Measurements from ENCODE around the gene MGLL.

MGLL gene

DNA sequence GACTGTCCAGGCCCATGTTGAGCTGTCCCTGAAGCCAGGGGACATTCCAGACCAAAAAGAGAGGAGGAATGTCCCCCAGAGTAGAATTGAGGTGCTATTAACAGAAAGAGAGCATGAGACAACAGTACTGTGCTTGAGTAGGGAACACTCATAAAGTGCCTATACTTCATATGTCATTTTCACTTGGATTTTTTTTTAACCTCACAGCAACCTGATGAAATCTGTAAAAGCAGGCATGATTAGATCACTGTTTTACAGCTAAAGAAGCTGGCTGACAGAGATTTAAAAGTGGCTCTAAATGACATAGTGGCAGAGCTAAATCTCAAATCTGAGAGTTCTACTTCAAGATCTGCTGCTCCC is 174.5 kb downstream of the MGLL start:
- no peak for DNase-seq

DNA sequence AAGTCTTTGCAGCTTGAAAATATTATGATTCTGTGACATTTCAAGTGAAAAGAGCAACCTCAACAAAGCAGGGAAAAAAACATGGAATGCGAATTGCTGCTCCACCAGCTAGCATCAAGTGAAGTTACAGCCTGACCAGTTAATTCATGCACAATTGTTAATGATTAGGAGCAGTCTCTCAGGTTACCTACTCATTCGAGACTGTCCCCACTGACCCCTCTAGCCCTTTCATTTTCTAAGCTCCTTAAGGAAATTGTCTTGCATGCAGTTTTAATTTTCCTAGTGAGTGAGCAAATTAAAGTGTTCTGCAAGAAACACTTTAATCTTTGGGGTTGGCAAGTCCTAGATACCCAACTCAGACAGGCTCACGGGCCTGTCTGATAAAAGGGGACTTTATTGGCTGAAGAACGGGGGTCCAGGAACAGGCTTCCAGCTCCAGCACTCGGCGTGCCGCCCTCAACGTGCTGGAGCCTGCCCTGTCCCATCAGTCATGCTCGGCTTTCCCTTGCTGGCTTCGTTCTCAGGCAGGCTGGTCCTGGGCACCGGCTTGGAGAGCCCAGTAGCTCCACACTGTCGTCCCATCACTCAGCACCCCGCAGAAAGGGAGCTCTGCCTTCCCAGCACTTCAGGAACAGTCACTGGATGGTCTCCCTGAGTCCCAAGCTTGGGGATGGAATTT is 175.0 kb downstream of the MGLL start:
- no peak for DNase-seq

- DNase-seq = no peak
Measured at GRCh38 chr3:127646501-127647046, 175.7 kb downstream of the MGLL start.

GRCh38 chr3:127645371-127646015 is 176.8 kb downstream of the MGLL start:
- DNase-seq = no peak

DNA sequence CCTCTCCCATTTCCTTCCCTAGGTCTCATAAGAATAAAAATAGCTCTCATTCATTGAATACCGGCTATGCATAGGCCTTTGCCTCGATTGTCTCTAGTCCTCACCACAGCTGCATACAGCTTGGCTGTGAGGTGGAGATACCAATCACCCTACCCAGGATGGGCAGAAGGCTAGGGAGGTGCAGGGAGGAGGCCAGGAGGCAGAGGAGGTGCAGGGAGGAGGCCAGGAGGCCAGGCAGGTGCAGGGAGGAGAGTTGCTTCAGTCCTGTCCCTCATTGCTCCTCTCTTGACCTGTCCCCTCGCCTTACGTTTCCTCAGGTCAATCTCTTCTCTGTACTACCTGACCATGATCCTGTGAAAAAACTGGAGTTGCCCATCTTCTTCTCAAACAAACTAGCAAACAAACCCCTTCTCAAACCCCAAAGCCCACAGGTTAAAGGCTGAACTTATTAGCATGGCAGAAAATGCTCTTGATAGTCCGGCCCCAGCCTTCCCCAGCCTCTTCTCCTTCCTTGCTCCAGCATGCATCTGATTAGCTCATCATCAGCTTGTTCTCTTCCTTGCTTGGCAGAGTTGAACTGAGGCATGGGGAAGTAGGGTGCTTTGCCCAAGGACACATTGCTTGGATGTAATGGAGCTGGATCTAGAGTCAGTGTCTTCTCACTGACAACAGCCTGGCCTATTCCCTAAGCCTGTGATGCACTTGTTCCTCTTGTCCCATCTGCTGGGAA is 177.5 kb downstream of the MGLL start:
- peak; percentile 12 to 24 for DNase-seq

DNA sequence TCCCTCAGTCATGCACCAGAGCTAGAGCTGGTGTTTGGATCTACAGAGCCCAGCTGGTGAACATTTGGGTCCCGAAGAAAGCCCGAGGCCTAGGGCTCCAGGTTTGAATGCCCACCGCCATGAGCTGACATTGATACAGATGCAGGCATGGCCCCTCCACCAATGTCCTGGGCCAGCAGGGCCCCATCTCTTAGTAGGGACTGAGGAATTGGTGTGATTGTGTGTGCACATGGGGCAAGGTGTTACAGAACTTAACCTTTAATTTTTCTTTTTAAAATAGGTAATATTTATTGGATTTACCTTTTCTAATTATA is 182.3 kb downstream of the MGLL start:
- no peak for DNase-seq

DNA sequence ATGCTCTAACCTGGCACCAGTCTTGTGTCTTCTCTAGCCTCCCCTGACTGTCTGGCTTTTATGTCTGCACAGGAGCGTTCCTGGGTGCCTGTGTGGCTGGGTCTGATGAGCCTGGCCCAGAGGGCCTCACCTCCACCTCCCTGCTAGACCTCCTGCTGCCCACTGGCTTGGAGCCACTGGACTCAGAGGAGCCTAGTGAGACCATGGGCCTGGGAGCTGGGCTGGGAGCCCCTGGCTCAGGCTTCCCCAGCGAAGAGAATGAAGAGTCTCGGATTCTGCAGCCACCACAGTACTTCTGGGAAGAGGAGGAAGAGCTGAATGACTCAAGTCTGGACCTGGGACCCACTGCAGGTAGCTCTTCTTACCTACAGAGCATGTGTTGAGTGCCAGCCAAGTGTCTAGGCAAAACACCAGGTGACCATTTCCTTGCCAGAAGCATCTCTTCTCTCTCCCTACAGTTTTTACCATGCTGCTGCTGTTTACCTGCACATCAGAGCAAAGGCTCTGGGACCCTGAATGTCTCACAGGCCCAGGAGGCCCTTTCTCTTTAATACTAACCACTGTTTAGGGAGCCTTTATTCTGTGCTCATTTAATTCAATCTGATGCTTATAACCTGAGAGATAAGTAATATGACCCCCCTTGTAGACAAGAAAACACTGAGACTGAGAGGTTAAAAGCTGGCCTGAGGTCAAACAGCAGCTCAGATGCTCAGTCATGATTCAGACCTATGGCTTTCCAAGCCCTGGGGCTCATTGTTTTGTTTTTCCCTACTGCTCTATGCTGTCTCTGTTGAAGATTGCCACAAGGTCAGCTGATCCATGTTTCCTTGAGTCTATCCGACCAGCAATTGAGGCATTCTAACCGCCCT is 182.9 kb downstream of the MGLL start:
- no peak for DNase-seq

All from inflammatory macrophage (primary cell).